Fibroblast of skin of back (primary cell): ENCODE measurements around the gene AKAP12.
"Not testable (repeated sequence)": the region's sequence is repeated elsewhere in the genome, so short reads cannot be mapped to it uniquely, and the experiment has no call there.

Experiments
- DNase-seq: peaks from one replicate; pipeline ENCODE4 v3.0.0-alpha.2; 2013

AKAP12 gene

GRCh38 chr6:151342750-151343149, 103.0 kb downstream of the AKAP12 start:
- DNase-seq: not testable (repeated sequence)

- no peak for DNase-seq
These were observed 110.0 kb downstream of the AKAP12 start for GRCh38 chr6:151349651-151350270.

GRCh38 chr6:151350442-151351145, 110.8 kb downstream of the AKAP12 start:
- no peak for DNase-seq

- DNase-seq: no peak
These were observed 111.5 kb downstream of the AKAP12 start for GRCh38 chr6:151351146-151351700.

- DNase-seq: no peak
These were observed 112.0 kb downstream of the AKAP12 start for GRCh38 chr6:151351731-151352130.

GRCh38 chr6:151352410-151353396, 112.9 kb downstream of the AKAP12 start:
- no peak for DNase-seq

- DNase-seq: no peak
These were observed 114.0 kb downstream of the AKAP12 start for GRCh38 chr6:151353795-151354194.

- not testable (repeated sequence) for DNase-seq
These were observed 117.2 kb downstream of the AKAP12 start for GRCh38 chr6:151356983-151357382.

- DNase-seq: no peak
These were observed 118.1 kb downstream of the AKAP12 start for GRCh38 chr6:151357758-151358436.

GRCh38 chr6:151358475-151358874, 118.7 kb downstream of the AKAP12 start:
- DNase-seq: no peak

GRCh38 chr6:151359486-151359885, 119.7 kb downstream of the AKAP12 start:
- DNase-seq: no peak

- DNase-seq: no peak
These were observed 125.5 kb downstream of the AKAP12 start for GRCh38 chr6:151365233-151365632.

- DNase-seq: peak; percentile 42
These were observed 130.8 kb downstream of the AKAP12 start for GRCh38 chr6:151370509-151371078.

- DNase-seq: no peak
These were observed 132.4 kb downstream of the AKAP12 start for GRCh38 chr6:151372164-151372563.

- DNase-seq: no peak
These were observed 134.4 kb downstream of the AKAP12 start for GRCh38 chr6:151374036-151374683.

GRCh38 chr6:151375833-151376232, 136.1 kb downstream of the AKAP12 start:
- no peak for DNase-seq

GRCh38 chr6:151376440-151376839, 136.7 kb downstream of the AKAP12 start:
- DNase-seq: peak; percentile 36

- DNase-seq: no peak
These were observed 137.3 kb downstream of the AKAP12 start for GRCh38 chr6:151377095-151377494.

GRCh38 chr6:151379933-151380847, 140.4 kb downstream of the AKAP12 start:
- no peak for DNase-seq

- no peak for DNase-seq
These were observed 141.1 kb downstream of the AKAP12 start for GRCh38 chr6:151380848-151381205.
